OCI-LY1 (cell line): ENCODE results near the gene CEMIP.

Experiments used
- H2AFZ ChIP-seq: fragments of 200-600 bp; sonication (generic), shearing (Covaris generic); 2 replicates; pipeline ENCODE4 v1.6.0; 2014; ENCODE audit warnings: antibody characterized with exemption, mild to moderate bottlenecking, low read length
- H3F3A ChIP-seq: fragments of 200-600 bp; sonication (generic), shearing (Covaris generic); 2 replicates; pipeline ENCODE4 v1.6.0; 2014; ENCODE audit warnings: mild to moderate bottlenecking, antibody characterized with exemption, low read length, moderate library complexity; ENCODE audit not compliant: insufficient read depth
- H3K27ac ChIP-seq: fragments of 200-600 bp; sonication (generic); 2 replicates; pipeline ENCODE4 v1.5.1; 2014; ENCODE audit warnings: low read length, mixed run types, mild to moderate bottlenecking, low read depth; ENCODE audit not compliant: poor library complexity, severe bottlenecking
- H3K27me3 ChIP-seq: fragments of 200-600 bp; sonication (generic); 2 replicates; pipeline ENCODE4 v1.6.0; 2014; ENCODE audit warnings: antibody characterized with exemption, mild to moderate bottlenecking, low read length, moderate library complexity; ENCODE audit not compliant: insufficient read depth
- H3K36me3 ChIP-seq: fragments of 200-600 bp; sonication (generic); 2 replicates; pipeline ENCODE4 v1.6.1; 2014; ENCODE audit warnings: mild to moderate bottlenecking, antibody characterized with exemption, low read length, moderate library complexity, mixed read lengths; ENCODE audit not compliant: insufficient read depth
- H3K4me1 ChIP-seq: fragments of 200-600 bp; sonication (generic); 2 replicates; pipeline ENCODE4 v1.5.1; 2014; ENCODE audit warnings: mild to moderate bottlenecking, low read length, moderate library complexity; ENCODE audit not compliant: insufficient read depth, severe bottlenecking
- H3K4me2 ChIP-seq: fragments of 200-600 bp; sonication (generic), shearing (Covaris generic); 2 replicates; pipeline ENCODE4 v1.6.1; 2014; ENCODE audit warnings: low read length
- H3K4me3 ChIP-seq: fragments of 200-600 bp; sonication (generic); 2 replicates; pipeline ENCODE4 v1.5.1; 2014; ENCODE audit warnings: low read length, low read depth, mild to moderate bottlenecking, mixed read lengths; ENCODE audit not compliant: poor library complexity, severe bottlenecking
- H3K79me2 ChIP-seq: fragments of 200-600 bp; shearing (Covaris generic); 2 replicates; pipeline ENCODE4 v1.6.1; 2016; ENCODE audit warnings: mixed run types, low read length, mixed read lengths; ENCODE audit not compliant: insufficient read depth
- H3K9ac ChIP-seq: fragments of 200-600 bp; sonication (generic), shearing (Covaris generic); 2 replicates; pipeline ENCODE4 v1.6.1; 2014; ENCODE audit warnings: mild to moderate bottlenecking, low read length, mixed read lengths
- H3K9me2 ChIP-seq: fragments of 200-600 bp; sonication (generic), shearing (Covaris generic); 2 replicates; pipeline ENCODE4 v1.6.1; 2014; ENCODE audit warnings: low read depth, mild to moderate bottlenecking, low read length, mixed read lengths
- H3K9me3 ChIP-seq: fragments of 200-600 bp; shearing (Covaris generic); 2 replicates; pipeline ENCODE4 v1.6.1; 2014; ENCODE audit warnings: low read length, mixed read lengths
- H4K20me1 ChIP-seq: fragments of 200-600 bp; sonication (generic), shearing (Covaris generic); 2 replicates; pipeline ENCODE4 v1.6.0; 2016; ENCODE audit warnings: mild to moderate bottlenecking, low read length; ENCODE audit not compliant: insufficient read depth
- CTCF ChIP-seq: fragments of 200-600 bp; sonication (generic), shearing (Covaris generic); IDR thresholded peaks from 2 replicates; pipeline ENCODE4 v1.5.1; 2017; ENCODE audit warnings: mild to moderate bottlenecking, antibody characterized with exemption, low read length, moderate library complexity, mixed read lengths
- EZH2 ChIP-seq: fragments of 200-600 bp; sonication (generic), shearing (Covaris generic); IDR thresholded peaks from 2 replicates; pipeline ENCODE4 v1.8.0; 2017; ENCODE audit warnings: borderline replicate concordance, mixed run types, mild to moderate bottlenecking, antibody characterized with exemption, low read length, moderate library complexity, mixed read lengths

CEMIP gene

GRCh38 chr15:80749589-80749988 lies 29.6 kb upstream of the CEMIP start:
- H4K20me1 ChIP-seq: no peaks in the 10 kb centered on the region
- H3K4me2 ChIP-seq: no peak overlapping the region
- H3K9me3 ChIP-seq: 0 out of 2 replicates have a peak, but pooled peaks cover 3% of the 10 kb centered on the region
- TF ChIP-seq EZH2 (no peak), CTCF (no peak)
- H2AFZ ChIP-seq: no peak overlapping the region
- H3K79me2 ChIP-seq: no peaks in the 10 kb centered on the region
- H3K36me3 ChIP-seq: no peaks in the 10 kb centered on the region
- H3K9ac ChIP-seq: no peak overlapping the region
- no peaks in the 10 kb centered on the region for H3K27me3 ChIP-seq
- no peaks in the 10 kb centered on the region for H3K4me1 ChIP-seq
- H3K4me3 ChIP-seq: no peak overlapping the region
- no peak overlapping the region for H3K27ac ChIP-seq
- H3K9me2 ChIP-seq: no peaks in the 10 kb centered on the region
- H3F3A ChIP-seq: no peaks in the 10 kb centered on the region

GRCh38 chr15:80750575-80750974 lies 28.6 kb upstream of the CEMIP start:
- no peaks in the 10 kb centered on the region for H3K36me3 ChIP-seq

GRCh38 chr15:80752204-80752603 lies 27.0 kb upstream of the CEMIP start:
- no peaks in the 10 kb centered on the region for H4K20me1 ChIP-seq
- H3K4me1 ChIP-seq: no peaks in the 10 kb centered on the region
- H3K36me3 ChIP-seq: no peaks in the 10 kb centered on the region
- H3K9ac ChIP-seq: no peak overlapping the region
- H3K9me3 ChIP-seq: no peaks in the 10 kb centered on the region
- no peak overlapping the region for H3K4me3 ChIP-seq
- no peak overlapping the region for H3K27ac ChIP-seq
- H3K27me3 ChIP-seq: no peaks in the 10 kb centered on the region
- no peak overlapping the region for H2AFZ ChIP-seq
- no peak overlapping the region for H3K4me2 ChIP-seq
- TF ChIP-seq CTCF (no peak), EZH2 (no peak)
- H3F3A ChIP-seq: no peaks in the 10 kb centered on the region
- no peaks in the 10 kb centered on the region for H3K9me2 ChIP-seq
- no peaks in the 10 kb centered on the region for H3K79me2 ChIP-seq

More at GRCh38 chr15:80750575-80750974, 28.6 kb upstream of the CEMIP start:
- Histone ChIP-seq H2AFZ (no peak overlapping the region), H3K4me3 (no peak overlapping the region), H3K79me2 (no peaks in the 10 kb centered on the region), H3K27ac (no peak overlapping the region), H4K20me1 (no peaks in the 10 kb centered on the region), H3F3A (no peaks in the 10 kb centered on the region), H3K4me1 (no peaks in the 10 kb centered on the region), H3K27me3 (no peaks in the 10 kb centered on the region), H3K9me3 (0 out of 2 replicates have a peak, but pooled peaks cover 3% of the 10 kb centered on the region), H3K9me2 (no peaks in the 10 kb centered on the region), H3K4me2 (no peak overlapping the region), H3K9ac (no peak overlapping the region)
- TF ChIP-seq EZH2: no peak
- no peak for TF ChIP-seq CTCF
